K562 (cell line): Measurements from ENCODE around the gene NPR3. TPM values are rescaled to one million over a fixed set of nuclear protein-coding genes. Genes with fewer than 3 reads are reported as not detected.

Source experiments
- ATAC-seq: fragments of 200-7000 bp; cut with Tn5 transposase; 3 replicates; pipeline ENCODE4 v1.9.1; 2020; ENCODE audit warnings: moderate library complexity
- BruUV-seq: library from RNA; stranded (reverse); fragments of 400-500 nt; replicated peaks from 2 replicates; lab custom pipeline; 2021; lab: Mats Ljungman, UMichigan
- CTCF ChIA-PET: fragments of 300-600 bp; formaldehyde crosslinking; extraction: SDS; loops from one replicate; lab custom pipeline; 2021; ENCODE audit warnings: low intra/inter-chr PET ratio; lab: Yijun Ruan, JAX
- POLR2A ChIA-PET: fragments of 300-600, 350-650 bp; sonication (Branson Sonifier 250); formaldehyde crosslinking; extraction: SDS; loops from one replicate; lab custom pipeline; 2021; ENCODE audit warnings: antibody characterized with exemption, inconsistent platforms; lab: Yijun Ruan, JAX
- DNase-seq, 4 experiments: peaks; one replicate each; pipeline versions ENCODE4 v3.0.0 to v3.0.0-alpha.2; 2011 to 2018; ENCODE audit warnings: low spot score in 3 of 4, mixed read lengths in 3 of 4; ENCODE audit errors: extremely low read depth in 1 of 4
- FAIRE-seq: peaks from 2 replicates; lab custom pipeline; 2011; peaks lifted over from hg19 to GRCh38; lab: Jason Lieb, UNC
- H2AFZ ChIP-seq: 2 replicates; pipeline ENCODE4 v1.6.0; 2011; ENCODE audit warnings: low read depth, low read length, control low read depth, inconsistent platforms
- H3K27ac ChIP-seq: fragments of 200-600 bp; 3 replicates; pipeline ENCODE4 v1.8.0; 2011; ENCODE audit warnings: low read depth, mild to moderate bottlenecking, control low read depth, inconsistent platforms, low read length, moderate library complexity, mixed read lengths; ENCODE audit errors: extremely low read depth
- H3K27me3 ChIP-seq, 2 experiments: fragments of 300-600 bp in 1 of 2; 2 replicates in 1 of 2; 3 replicates in 1 of 2; pipeline versions ENCODE4 v1.6.0 to v1.8.0; 2011; ENCODE audit warnings: inconsistent platforms in 2 of 2, low read length in 2 of 2, mild to moderate bottlenecking in 1 of 2, mixed read lengths in 1 of 2, moderate library complexity in 1 of 2; ENCODE audit not compliant: control insufficient read depth in 2 of 2, insufficient read depth in 2 of 2
- H3K36me3 ChIP-seq: fragments of 300-600 bp; 3 replicates; pipeline ENCODE4 v1.8.0; 2011; ENCODE audit warnings: mild to moderate bottlenecking, low read length, inconsistent platforms; ENCODE audit not compliant: control insufficient read depth, insufficient read depth
- H3K4me1 ChIP-seq, 2 experiments: fragments of 200-600 bp in 1 of 2; replicated peaks in 1 of 2; 2 replicates in 1 of 2; 3 replicates in 1 of 2; pipeline versions ENCODE4 v1.5.1 to v1.8.0; 2011; ENCODE audit warnings: inconsistent platforms in 2 of 2, low read length in 2 of 2, mild to moderate bottlenecking in 1 of 2, mixed read lengths in 1 of 2, moderate library complexity in 1 of 2; ENCODE audit not compliant: control insufficient read depth in 2 of 2, insufficient read depth in 2 of 2
- H3K4me2 ChIP-seq: 2 replicates; pipeline ENCODE4 v1.6.1; 2011; ENCODE audit warnings: low read length, control low read depth, inconsistent platforms, mixed read lengths; ENCODE audit not compliant: insufficient read depth
- H3K4me3 ChIP-seq: fragments of 200-600 bp; sonication (generic), shearing (Covaris generic); 2 replicates; pipeline ENCODE4 v1.5.1; 2016; ENCODE audit warnings: control low read depth, inconsistent platforms
- H3K79me2 ChIP-seq: fragments of 200-600 bp; 3 replicates; pipeline ENCODE4 v1.8.0; 2011; ENCODE audit warnings: low read length, inconsistent platforms; ENCODE audit not compliant: control insufficient read depth, insufficient read depth
- H3K9ac ChIP-seq, 2 experiments: 2 replicates each; pipeline versions ENCODE4 v1.6.0 to v1.6.1; 2011; ENCODE audit warnings: low read depth in 2 of 2, low read length in 2 of 2, control low read depth in 1 of 2, inconsistent platforms in 1 of 2, mild to moderate bottlenecking in 1 of 2, mixed read lengths in 1 of 2; ENCODE audit not compliant: insufficient read depth in 1 of 2
- H3K9me1 ChIP-seq: one replicate; pipeline ENCODE4 v1.6.0; 2011; ENCODE audit warnings: inconsistent platforms, mild to moderate bottlenecking, low read length, moderate library complexity; ENCODE audit not compliant: control insufficient read depth, insufficient read depth
- H3K9me3 ChIP-seq: replicated peaks from 2 replicates; pipeline ENCODE4 v1.5.1; 2011; ENCODE audit warnings: low read depth, low read length, inconsistent platforms; ENCODE audit not compliant: control insufficient read depth, insufficient read depth
- H4K20me1 ChIP-seq: replicated peaks from 2 replicates; pipeline ENCODE4 v1.6.1; 2011; ENCODE audit warnings: low read length, inconsistent platforms, mixed read lengths; ENCODE audit not compliant: control insufficient read depth, insufficient read depth
- ATF1 ChIP-seq, 2 experiments: fragments of 450-650 bp in 1 of 2; IDR thresholded peaks; 2 replicates each; pipeline ENCODE4 v1.6.1; 2016; ENCODE audit warnings: missing compliant biosample characterization in 1 of 2, missing genetic modification characterization in 1 of 2
- FOXA1 ChIP-seq: fragments of 450-650 bp; IDR thresholded peaks from 2 replicates; pipeline ENCODE4 v1.6.1; 2016; ENCODE audit warnings: mild to moderate bottlenecking, borderline replicate concordance
- HOXB6 ChIP-seq: fragments of 250-450 bp; sonication (Bioruptor Pico); IDR thresholded peaks from 2 replicates; pipeline ENCODE4 v1.5.1; 2022; ENCODE audit warnings: mild to moderate bottlenecking, borderline replicate concordance
- LEF1 ChIP-seq: fragments of 450-650 bp; IDR thresholded peaks from 2 replicates; pipeline ENCODE4 v1.6.1; 2016; ENCODE audit warnings: mild to moderate bottlenecking
- RBM15 ChIP-seq: fragments of 200-400 bp; formaldehyde crosslinking; IDR thresholded peaks from 2 replicates; pipeline ENCODE4 v1.6.1; 2018; ENCODE audit warnings: mild to moderate bottlenecking, low read length, moderate library complexity; ENCODE audit not compliant: insufficient read depth
- RHOXF2B ChIP-seq: fragments of 250-450 bp; sonication (Bioruptor Pico); conservative IDR thresholded peaks from 2 replicates; pipeline ENCODE4 v1.5.1; 2021
- TAF7 ChIP-seq: fragments of 450-650 bp; IDR thresholded peaks from 2 replicates; pipeline ENCODE4 v1.6.1; 2016; ENCODE audit warnings: missing genetic modification characterization, missing compliant biosample characterization
- TFE3 ChIP-seq: fragments of 450-650 bp; formaldehyde crosslinking; IDR thresholded peaks from 2 replicates; pipeline ENCODE4 v1.4.0; 2020; ENCODE audit warnings: mild to moderate bottlenecking, mixed read lengths
- TGIF2 ChIP-seq: sonication (generic); formaldehyde crosslinking; IDR thresholded peaks from 2 replicates; pipeline ENCODE4 v1.8.1; 2022; ENCODE audit warnings: mild to moderate bottlenecking, missing genetic modification reagents, moderate library complexity
- YBX1 ChIP-seq: fragments of 450-650 bp; IDR thresholded peaks from 2 replicates; pipeline ENCODE4 v1.7.1; 2016; ENCODE audit warnings: mild to moderate bottlenecking
- ZBTB8A ChIP-seq: fragments of 450-650 bp; IDR thresholded peaks from 2 replicates; pipeline ENCODE4 v1.6.1; 2018; ENCODE audit warnings: mild to moderate bottlenecking, moderate library complexity; ENCODE audit not compliant: partially characterized antibody
- ZFP30 ChIP-seq: fragments of 250-450 bp; sonication (Bioruptor Pico); IDR thresholded peaks from 2 replicates; pipeline ENCODE4 v1.8.0; 2022; ENCODE audit warnings: moderate library complexity, mild to moderate bottlenecking, inconsistent platforms, borderline replicate concordance
- ZFP36 ChIP-seq: fragments of 150-350 bp; IDR thresholded peaks from 2 replicates; pipeline ENCODE4 v1.6.1; 2018; ENCODE audit warnings: low read length, low read depth; ENCODE audit not compliant: partially characterized antibody
- ZNF766 ChIP-seq: fragments of 200-800 bp; sonication (Bioruptor generic); conservative IDR thresholded peaks from 2 replicates; pipeline ENCODE4 v1.6.1; 2016; ENCODE audit warnings: missing genetic modification characterization, missing compliant biosample characterization
- ZSCAN29 ChIP-seq: fragments of 450-650 bp; IDR thresholded peaks from 2 replicates; pipeline ENCODE4 v1.6.1; 2017
- WGBS: fragments of 100-300 bp; shearing (Covaris generic); methylation state at CpG from one replicate; pipeline ENCODE4 v1.1.6; 2016; ENCODE audit warnings: low coverage, mixed read lengths; ENCODE audit not compliant: insufficient coverage; ENCODE audit errors: missing lambda C conversion rate; 5-methylcytosine and 5-hydroxymethylcytosine counted together
- in situ Hi-C: fragments of 300-500 bp; cut with MboI; formaldehyde crosslinking; loops from 4 replicates; pipeline ENCODE4 v1.15.0; 2018; ENCODE audit warnings: inconsistent platforms, mixed read lengths
- intact Hi-C: fragments of 100-400 bp; cut with micrococcal nuclease; formaldehyde crosslinking; loops from 2 replicates; pipeline ENCODE4 v1.14.2; 2022
- polyA plus RNA-seq, 8 experiments: library from polyadenylated mRNA; depleted of rRNA in 4 of 8; stranded (reverse) in 5 of 8; unstranded in 3 of 8; fragments of >200 nt; fragmentation: Nextera tagmentation in 2 of 8; fragmentation: Illumina TruSeq in 1 of 8; extraction: Ambion mirVana in 2 of 8; extraction: Trizol in 1 of 8; gene quantifications; 2 replicates each; pipeline versions ENCODE4 v1.2.1 to v1.2.3, GENCODE V29; 2011 to 2014; ENCODE audit warnings: inconsistent platforms in 1 of 8, missing spikeins in 1 of 8
- total RNA-seq, 7 experiments: library from RNA; depleted of rRNA in 6 of 7; stranded (reverse); fragments of >200 nt in 6 of 7; fragmentation: Illumina TruSeq in 2 of 7; extraction: Trizol in 2 of 7; gene quantifications; 2 replicates each; pipeline versions ENCODE4 v1.2.1 to v1.2.3, GENCODE V29; 2011 to 2021; ENCODE audit warnings: low replicate concordance in 1 of 7

The NPR3 gene
- total and polyA plus RNA-seq, 9 of the 15 experiments (the other 6 are each of a cell fraction or from before 2014, with no cell fraction given): 0.01 to 0.11 (median 0.04) TPM; not detected in 2

GRCh38 chr5:32686799-32687498, 24.2 kb upstream of the NPR3 start:
- intact Hi-C loops: no loop called here
- Histone ChIP-seq H3K27me3 (no peaks in the 10 kb centered on the region), H3K4me3 (no peak overlapping the region), H3K4me1 (no peaks in the 10 kb centered on the region)
- TF ChIP-seq FOXA1 (no peak), ZFP30 (CRISPR knock-in tag) (no peak), RHOXF2B (CRISPR knock-in tag) (no peak), ZNF766 (CRISPR knock-in tag) (no peak), LEF1 (no peak), YBX1 (no peak), ZSCAN29 (no peak)
- TF ChIP-seq, all 486 proteins: peak for 0
- no peaks in the 10 kb centered on the region for H3K9me1 ChIP-seq
- FAIRE-seq (no peak), DNase-seq (no peak), ATAC-seq (no peak)
- no peak overlapping the region for H3K27ac ChIP-seq
- H4K20me1 ChIP-seq: no peaks in the 10 kb centered on the region
- POLR2A ChIA-PET: no interaction called here
- no peaks in the 10 kb centered on the region for H3K79me2 ChIP-seq
- in situ Hi-C loops: no loop called here
- no peak overlapping the region for H2AFZ ChIP-seq
- CTCF ChIA-PET: interaction anchor here (0.6 kb wide), 1 partner anchor 225 kb away, joined by 6 read pairs; no protein-coding TSS in a partner anchor
- no peak overlapping the region for H3K4me2 ChIP-seq
- H3K9me3 ChIP-seq: 0 out of 2 replicates have a peak, but pooled peaks cover 2% of the 10 kb centered on the region
- whole genome bisulfite sequencing: 0% methylated on average over 2 of the region's 2 CpGs
- H3K36me3 ChIP-seq: no peaks in the 10 kb centered on the region
- no peak overlapping the region for H3K9ac ChIP-seq
- BruUV-seq: no TSS peak

GRCh38 chr5:32687499-32687831, 23.7 kb upstream of the NPR3 start:
- no TSS peak for BruUV-seq
- no peaks in the 10 kb centered on the region for H3K36me3 ChIP-seq
- FAIRE-seq: no peak
- H3K4me1 ChIP-seq: no peaks in the 10 kb centered on the region
- ChIA-PET CTCF (interaction anchor here (0.6 kb wide), 1 partner anchor 225 kb away, joined by 6 read pairs; no protein-coding TSS in a partner anchor), POLR2A (no interaction called here)
- H3K4me2 ChIP-seq: no peak overlapping the region
- ATAC-seq: no peak
- in situ Hi-C loops (no loop called here), intact Hi-C loops (no loop called here)
- DNase-seq: no peak
- H3K9ac ChIP-seq: no peak overlapping the region
- no peaks in the 10 kb centered on the region for H3K9me1 ChIP-seq
- no peaks in the 10 kb centered on the region for H4K20me1 ChIP-seq
- no peak overlapping the region for H3K27ac ChIP-seq
- no peaks in the 10 kb centered on the region for H3K27me3 ChIP-seq
- no peaks in the 10 kb centered on the region for H3K79me2 ChIP-seq
- H3K4me3 ChIP-seq: no peak overlapping the region
- H3K9me3 ChIP-seq: 0 out of 2 replicates have a peak, but pooled peaks cover 2% of the 10 kb centered on the region
- no peak overlapping the region for H2AFZ ChIP-seq
- TF ChIP-seq ZFP36 (no peak), ATF1 (CRISPR knock-in tag; IDR thresholded peaks at IDR 0.05) (no peak), ATF1 (tag; IDR thresholded peaks at IDR 0.05) (no peak), RBM15 (no peak), ZBTB8A (no peak), HOXB6 (no peak), TGIF2 (no peak), TFE3 (no peak), TAF7 (tag) (no peak)
